WTC11 (cell line): ENCODE data around the gene RAB6A.
A peak's percentile ranks its signal among the peaks of the same experiment; 100 is the strongest.

Experiments used
- ETV6 ChIP-seq: sonication (generic); formaldehyde crosslinking; IDR thresholded peaks from 2 replicates; pipeline ENCODE4 v1.8.1; 2022; ENCODE audit warnings: mild to moderate bottlenecking, missing genetic modification reagents
- FOXK1 ChIP-seq: sonication (generic); formaldehyde crosslinking; IDR thresholded peaks from 2 replicates; pipeline ENCODE4 v1.8.0; 2022; ENCODE audit warnings: mild to moderate bottlenecking, moderate library complexity, missing genetic modification reagents
- JUN ChIP-seq: sonication (generic); formaldehyde crosslinking; IDR thresholded peaks from 2 replicates; pipeline ENCODE4 v1.8.0; 2023; ENCODE audit warnings: mild to moderate bottlenecking, missing genetic modification reagents
- NFYB ChIP-seq: sonication (generic); formaldehyde crosslinking; conservative IDR thresholded peaks from 2 replicates; pipeline ENCODE4 v1.8.0; 2022; ENCODE audit warnings: low read depth, missing genetic modification reagents
- SMAD3 ChIP-seq: sonication (generic); formaldehyde crosslinking; IDR thresholded peaks from 2 replicates; pipeline ENCODE4 v1.8.0; 2022; ENCODE audit warnings: missing genetic modification reagents, mild to moderate bottlenecking, borderline replicate concordance
- SP1 ChIP-seq: sonication (generic); formaldehyde crosslinking; conservative IDR thresholded peaks from 2 replicates; pipeline ENCODE4 v1.8.1; 2022; ENCODE audit warnings: missing genetic modification reagents
- ZNF219 ChIP-seq: sonication (generic); formaldehyde crosslinking; IDR thresholded peaks from 2 replicates; pipeline ENCODE4 v1.8.0; 2023; ENCODE audit warnings: missing genetic modification reagents, mild to moderate bottlenecking, borderline replicate concordance
- TF ChIP-seq, protein P1 (sequence below): fragments of 200-600 bp; IDR thresholded peaks from 2 replicates; pipeline ENCODE4 v1.8.0; 2022; ENCODE audit warnings: antibody characterized with exemption
- TF ChIP-seq, protein P2 (sequence below): sonication (generic); formaldehyde crosslinking; IDR thresholded peaks from 2 replicates; pipeline ENCODE4 v1.8.0; 2022; ENCODE audit warnings: mild to moderate bottlenecking, missing genetic modification reagents
- TF ChIP-seq, protein P3 (sequence below): sonication (generic); formaldehyde crosslinking; IDR thresholded peaks from 2 replicates; pipeline ENCODE4 v1.8.1; 2023; ENCODE audit warnings: mild to moderate bottlenecking, moderate library complexity, missing genetic modification reagents
- TF ChIP-seq, protein P4 (sequence below): sonication (generic); formaldehyde crosslinking; IDR thresholded peaks from 2 replicates; pipeline ENCODE4 v1.8.0; 2022; ENCODE audit warnings: mild to moderate bottlenecking, missing genetic modification reagents
- TF ChIP-seq, protein P5 (sequence below): fragments of 250-450 bp; sonication (Bioruptor Pico); IDR thresholded peaks from 2 replicates; pipeline ENCODE4 v2.1.2; 2022; ENCODE audit warnings: mild to moderate bottlenecking, moderate library complexity
- TF ChIP-seq, protein P6 (sequence below): sonication (generic); formaldehyde crosslinking; IDR thresholded peaks from 2 replicates; pipeline ENCODE4 v1.8.1; 2023; ENCODE audit warnings: mild to moderate bottlenecking, missing genetic modification reagents, borderline replicate concordance

DNA sequence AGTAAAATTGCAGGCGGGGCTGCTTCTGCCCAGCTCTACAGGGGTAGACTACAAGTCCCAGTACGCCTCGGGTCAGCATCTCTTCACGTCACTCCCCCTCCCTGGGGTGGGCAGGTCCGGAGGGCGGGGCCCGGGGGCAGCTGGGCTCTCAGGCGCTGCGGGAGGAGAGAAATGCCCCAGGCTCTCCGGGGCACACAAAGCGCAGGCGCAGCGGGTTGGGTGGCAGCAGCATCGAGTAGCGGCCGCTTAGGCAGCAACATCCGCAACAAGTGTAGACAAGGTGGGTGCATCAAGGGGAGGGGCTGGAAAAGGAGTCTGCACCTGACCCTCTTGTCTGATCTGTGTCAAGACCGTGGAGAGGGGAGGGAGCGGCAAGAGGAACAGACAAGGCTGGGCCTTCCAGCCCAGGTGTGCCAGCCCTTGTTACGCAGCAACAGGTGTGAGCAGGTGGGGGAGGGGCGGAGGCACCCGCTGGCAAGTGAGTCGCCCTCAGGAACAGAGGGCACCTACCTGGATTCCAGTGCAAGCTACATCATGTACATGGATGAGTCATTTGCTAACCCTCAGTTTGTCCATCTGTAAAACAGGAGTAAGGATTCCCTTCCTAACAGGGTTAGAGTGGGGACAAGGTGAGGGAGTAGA is 113.3 kb downstream of the RAB6A start:
- TF ChIP-seq, protein P1, sequence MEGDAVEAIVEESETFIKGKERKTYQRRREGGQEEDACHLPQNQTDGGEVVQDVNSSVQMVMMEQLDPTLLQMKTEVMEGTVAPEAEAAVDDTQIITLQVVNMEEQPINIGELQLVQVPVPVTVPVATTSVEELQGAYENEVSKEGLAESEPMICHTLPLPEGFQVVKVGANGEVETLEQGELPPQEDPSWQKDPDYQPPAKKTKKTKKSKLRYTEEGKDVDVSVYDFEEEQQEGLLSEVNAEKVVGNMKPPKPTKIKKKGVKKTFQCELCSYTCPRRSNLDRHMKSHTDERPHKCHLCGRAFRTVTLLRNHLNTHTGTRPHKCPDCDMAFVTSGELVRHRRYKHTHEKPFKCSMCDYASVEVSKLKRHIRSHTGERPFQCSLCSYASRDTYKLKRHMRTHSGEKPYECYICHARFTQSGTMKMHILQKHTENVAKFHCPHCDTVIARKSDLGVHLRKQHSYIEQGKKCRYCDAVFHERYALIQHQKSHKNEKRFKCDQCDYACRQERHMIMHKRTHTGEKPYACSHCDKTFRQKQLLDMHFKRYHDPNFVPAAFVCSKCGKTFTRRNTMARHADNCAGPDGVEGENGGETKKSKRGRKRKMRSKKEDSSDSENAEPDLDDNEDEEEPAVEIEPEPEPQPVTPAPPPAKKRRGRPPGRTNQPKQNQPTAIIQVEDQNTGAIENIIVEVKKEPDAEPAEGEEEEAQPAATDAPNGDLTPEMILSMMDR: no peak
- TF ChIP-seq ZNF219 (CRISPR knock-in tag) (no peak), JUN (CRISPR knock-in tag) (no peak), FOXK1 (CRISPR knock-in tag) (no peak), SMAD3 (CRISPR knock-in tag) (no peak), NFYB (no peak), SP1 (CRISPR knock-in tag) (peak; percentile 87), ETV6 (no peak)
- TF ChIP-seq, protein P2, sequence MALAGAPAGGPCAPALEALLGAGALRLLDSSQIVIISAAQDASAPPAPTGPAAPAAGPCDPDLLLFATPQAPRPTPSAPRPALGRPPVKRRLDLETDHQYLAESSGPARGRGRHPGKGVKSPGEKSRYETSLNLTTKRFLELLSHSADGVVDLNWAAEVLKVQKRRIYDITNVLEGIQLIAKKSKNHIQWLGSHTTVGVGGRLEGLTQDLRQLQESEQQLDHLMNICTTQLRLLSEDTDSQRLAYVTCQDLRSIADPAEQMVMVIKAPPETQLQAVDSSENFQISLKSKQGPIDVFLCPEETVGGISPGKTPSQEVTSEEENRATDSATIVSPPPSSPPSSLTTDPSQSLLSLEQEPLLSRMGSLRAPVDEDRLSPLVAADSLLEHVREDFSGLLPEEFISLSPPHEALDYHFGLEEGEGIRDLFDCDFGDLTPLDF (CRISPR knock-in tag): no peak
- TF ChIP-seq, protein P3, sequence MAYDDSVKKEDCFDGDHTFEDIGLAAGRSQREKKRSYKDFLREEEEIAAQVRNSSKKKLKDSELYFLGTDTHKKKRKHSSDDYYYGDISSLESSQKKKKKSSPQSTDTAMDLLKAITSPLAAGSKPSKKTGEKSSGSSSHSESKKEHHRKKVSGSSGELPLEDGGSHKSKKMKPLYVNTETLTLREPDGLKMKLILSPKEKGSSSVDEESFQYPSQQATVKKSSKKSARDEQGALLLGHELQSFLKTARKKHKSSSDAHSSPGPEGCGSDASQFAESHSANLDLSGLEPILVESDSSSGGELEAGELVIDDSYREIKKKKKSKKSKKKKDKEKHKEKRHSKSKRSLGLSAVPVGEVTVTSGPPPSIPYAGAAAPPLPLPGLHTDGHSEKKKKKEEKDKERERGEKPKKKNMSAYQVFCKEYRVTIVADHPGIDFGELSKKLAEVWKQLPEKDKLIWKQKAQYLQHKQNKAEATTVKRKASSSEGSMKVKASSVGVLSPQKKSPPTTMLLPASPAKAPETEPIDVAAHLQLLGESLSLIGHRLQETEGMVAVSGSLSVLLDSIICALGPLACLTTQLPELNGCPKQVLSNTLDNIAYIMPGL (CRISPR knock-in tag): no peak
- TF ChIP-seq, protein P4, sequence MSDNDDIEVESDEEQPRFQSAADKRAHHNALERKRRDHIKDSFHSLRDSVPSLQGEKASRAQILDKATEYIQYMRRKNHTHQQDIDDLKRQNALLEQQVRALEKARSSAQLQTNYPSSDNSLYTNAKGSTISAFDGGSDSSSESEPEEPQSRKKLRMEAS: no peak
- TF ChIP-seq, protein P5, sequence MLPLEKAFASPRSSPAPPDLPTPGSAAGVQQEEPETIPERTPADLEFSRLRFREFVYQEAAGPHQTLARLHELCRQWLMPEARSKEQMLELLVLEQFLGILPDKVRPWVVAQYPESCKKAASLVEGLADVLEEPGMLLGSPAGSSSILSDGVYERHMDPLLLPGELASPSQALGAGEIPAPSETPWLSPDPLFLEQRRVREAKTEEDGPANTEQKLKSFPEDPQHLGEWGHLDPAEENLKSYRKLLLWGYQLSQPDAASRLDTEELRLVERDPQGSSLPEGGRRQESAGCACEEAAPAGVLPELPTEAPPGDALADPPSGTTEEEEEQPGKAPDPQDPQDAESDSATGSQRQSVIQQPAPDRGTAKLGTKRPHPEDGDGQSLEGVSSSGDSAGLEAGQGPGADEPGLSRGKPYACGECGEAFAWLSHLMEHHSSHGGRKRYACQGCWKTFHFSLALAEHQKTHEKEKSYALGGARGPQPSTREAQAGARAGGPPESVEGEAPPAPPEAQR (CRISPR knock-in tag): no peak
- TF ChIP-seq, protein P6, sequence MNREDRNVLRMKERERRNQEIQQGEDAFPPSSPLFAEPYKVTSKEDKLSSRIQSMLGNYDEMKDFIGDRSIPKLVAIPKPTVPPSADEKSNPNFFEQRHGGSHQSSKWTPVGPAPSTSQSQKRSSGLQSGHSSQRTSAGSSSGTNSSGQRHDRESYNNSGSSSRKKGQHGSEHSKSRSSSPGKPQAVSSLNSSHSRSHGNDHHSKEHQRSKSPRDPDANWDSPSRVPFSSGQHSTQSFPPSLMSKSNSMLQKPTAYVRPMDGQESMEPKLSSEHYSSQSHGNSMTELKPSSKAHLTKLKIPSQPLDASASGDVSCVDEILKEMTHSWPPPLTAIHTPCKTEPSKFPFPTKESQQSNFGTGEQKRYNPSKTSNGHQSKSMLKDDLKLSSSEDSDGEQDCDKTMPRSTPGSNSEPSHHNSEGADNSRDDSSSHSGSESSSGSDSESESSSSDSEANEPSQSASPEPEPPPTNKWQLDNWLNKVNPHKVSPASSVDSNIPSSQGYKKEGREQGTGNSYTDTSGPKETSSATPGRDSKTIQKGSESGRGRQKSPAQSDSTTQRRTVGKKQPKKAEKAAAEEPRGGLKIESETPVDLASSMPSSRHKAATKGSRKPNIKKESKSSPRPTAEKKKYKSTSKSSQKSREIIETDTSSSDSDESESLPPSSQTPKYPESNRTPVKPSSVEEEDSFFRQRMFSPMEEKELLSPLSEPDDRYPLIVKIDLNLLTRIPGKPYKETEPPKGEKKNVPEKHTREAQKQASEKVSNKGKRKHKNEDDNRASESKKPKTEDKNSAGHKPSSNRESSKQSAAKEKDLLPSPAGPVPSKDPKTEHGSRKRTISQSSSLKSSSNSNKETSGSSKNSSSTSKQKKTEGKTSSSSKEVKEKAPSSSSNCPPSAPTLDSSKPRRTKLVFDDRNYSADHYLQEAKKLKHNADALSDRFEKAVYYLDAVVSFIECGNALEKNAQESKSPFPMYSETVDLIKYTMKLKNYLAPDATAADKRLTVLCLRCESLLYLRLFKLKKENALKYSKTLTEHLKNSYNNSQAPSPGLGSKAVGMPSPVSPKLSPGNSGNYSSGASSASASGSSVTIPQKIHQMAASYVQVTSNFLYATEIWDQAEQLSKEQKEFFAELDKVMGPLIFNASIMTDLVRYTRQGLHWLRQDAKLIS (CRISPR knock-in tag): no peak
